ENCODE results near the gene SEBOX. TPM values are rescaled to one million over a fixed set of nuclear protein-coding genes. Genes with fewer than 3 reads are reported as not detected.

SEBOX gene
- total RNA-seq, 4 donors from 2014 or later = not detected

- WGBS, 2 donors = 80 to 88% methylated on average over 3 of the region's 3 CpGs
- DNase-seq (ENCODE audit: low spot score in 2 of 2) = no peak
- no peak for TF ChIP-seq CTCF (IDR thresholded peaks at IDR 0.05)
- no peak for TF ChIP-seq POLR2A (IDR thresholded peaks at IDR 0.05)
- intact Hi-C loops (cut with DNase I; ENCODE audit: low total_unique reads) = no loop called here
- no peak overlapping the region for H3K4me3 ChIP-seq (ENCODE audit: low read depth, poor library complexity, severe bottlenecking)
Observed at GRCh38 chr17:28365487-28365886, 488 bp upstream of the SEBOX start.

GRCh38 chr17:28363776-28364650, 986 bp downstream of the SEBOX start:
- WGBS, 2 donors = 90 to 94% methylated on average over 8 of the region's 8 CpGs
- H3K4me3 ChIP-seq (ENCODE audit: low read depth, poor library complexity, severe bottlenecking) = no peak overlapping the region
- no peak for DNase-seq (ENCODE audit: low spot score in 2 of 2)
- TF ChIP-seq CTCF (IDR thresholded peaks at IDR 0.05) (no peak), POLR2A (IDR thresholded peaks at IDR 0.05) (no peak)
- intact Hi-C loops (cut with DNase I; ENCODE audit: low total_unique reads) = no loop called here

GRCh38 chr17:28363186-28363585, 1.8 kb downstream of the SEBOX start:
- intact Hi-C loops (cut with DNase I; ENCODE audit: low total_unique reads) = no loop called here
- no peak for TF ChIP-seq CTCF (IDR thresholded peaks at IDR 0.05)
- no peak for TF ChIP-seq POLR2A (IDR thresholded peaks at IDR 0.05)
- H3K4me3 ChIP-seq (ENCODE audit: low read depth, poor library complexity, severe bottlenecking) = no peak overlapping the region
- no peak for DNase-seq (ENCODE audit: low spot score in 2 of 2)
- 85 to 91% methylated on average over 5 of the region's 5 CpGs for WGBS, 2 donors

GRCh38 chr17:28357901-28358197, 7.2 kb downstream of the SEBOX start:
- H3K4me3 ChIP-seq (ENCODE audit: low read depth, poor library complexity, severe bottlenecking) = peak overlapping the region; percentile 98
- 2% methylated on average over 4 of the region's 4 CpGs for whole genome bisulfite sequencing, 2 donors
- intact Hi-C loops (cut with DNase I; ENCODE audit: low total_unique reads) = no loop called here
- no peak for DNase-seq (ENCODE audit: low spot score in 2 of 2)
- TF ChIP-seq POLR2A (IDR thresholded peaks at IDR 0.05) (no peak), CTCF (IDR thresholded peaks at IDR 0.05) (no peak)

- TF ChIP-seq POLR2A (IDR thresholded peaks at IDR 0.05) = peak in 1 of 2 donors; percentile 73
- no peak for TF ChIP-seq CTCF (IDR thresholded peaks at IDR 0.05)
Observed at GRCh38 chr17:28357061-28357900, 7.7 kb downstream of the SEBOX start, which contains the start of gene POLDIP2. POLDIP2 (minus strand) TSS chr17:28357527; CDS start chr17:28357448, 79 bp downstream.

More at GRCh38 chr17:28357061-28357900, 7.7 kb downstream of the SEBOX start, which contains the start of gene POLDIP2:
- DNase-seq (ENCODE audit: low spot score in 2 of 2) = peak; percentile 94 to 99
- peak within 1 kb of the TSS; percentile 98 for H3K4me3 ChIP-seq (ENCODE audit: low read depth, poor library complexity, severe bottlenecking)
- intact Hi-C loops (cut with DNase I; ENCODE audit: low total_unique reads) = no loop called here
- WGBS, 2 donors = 0 to 1% methylated on average over 33 to 47 of the region's 80 CpGs
